Activated CD4-positive, alpha-beta memory T cell treated with anti-CD3 and anti-CD28 coated beads, Interleukin-2, amount 10 ng/mL, durations not matched to agents 7 days and 5 days (primary cell): ENCODE results near the gene UTS2R. TPM values are rescaled to one million over a fixed set of nuclear protein-coding genes. Genes with fewer than 3 reads are reported as not detected.

ENCODE experiments used
- CTCF ChIA-PET: fragments of 350-600 bp; sonication (Branson Sonifier 250); formaldehyde crosslinking; loops from one replicate; lab custom pipeline; 2021; ENCODE audit warnings: antibody characterized with exemption, inconsistent platforms; lab: Charles Lee
- POLR2A ChIA-PET: fragments of 350-600 bp; sonication (Branson Sonifier 250); formaldehyde crosslinking; loops from one replicate; lab custom pipeline; 2021; ENCODE audit warnings: antibody characterized with exemption; lab: Charles Lee
- DNase-seq: peaks from one replicate; pipeline ENCODE4 v3.0.0-alpha.2; 2020
- H3K27ac Mint-ChIP-seq: one replicate; pipeline ENCODE4 v1.8.0; 2021; ENCODE audit warnings: mild to moderate bottlenecking, mixed read lengths
- H3K27me3 Mint-ChIP-seq: one replicate; pipeline ENCODE4 v1.8.0; 2021; ENCODE audit warnings: mixed read lengths
- H3K36me3 Mint-ChIP-seq: one replicate; pipeline ENCODE4 v1.8.0; 2021; ENCODE audit warnings: low read depth, mixed read lengths
- H3K4me1 Mint-ChIP-seq: one replicate; pipeline ENCODE4 v1.8.0; 2021; ENCODE audit warnings: mixed read lengths
- H3K4me3 Mint-ChIP-seq: one replicate; pipeline ENCODE4 v1.8.0; 2021; ENCODE audit warnings: mild to moderate bottlenecking, mixed read lengths
- H3K9me3 Mint-ChIP-seq: one replicate; pipeline ENCODE4 v1.8.0; 2021; ENCODE audit warnings: mixed read lengths
- total RNA-seq, 2 experiments: library from RNA; stranded (reverse); gene quantifications; one replicate each; pipeline ENCODE4 v1.2.3, GENCODE V29; 2021

The UTS2R gene
- total RNA-seq, 2 experiments from 2014 or later: not detected

DNA sequence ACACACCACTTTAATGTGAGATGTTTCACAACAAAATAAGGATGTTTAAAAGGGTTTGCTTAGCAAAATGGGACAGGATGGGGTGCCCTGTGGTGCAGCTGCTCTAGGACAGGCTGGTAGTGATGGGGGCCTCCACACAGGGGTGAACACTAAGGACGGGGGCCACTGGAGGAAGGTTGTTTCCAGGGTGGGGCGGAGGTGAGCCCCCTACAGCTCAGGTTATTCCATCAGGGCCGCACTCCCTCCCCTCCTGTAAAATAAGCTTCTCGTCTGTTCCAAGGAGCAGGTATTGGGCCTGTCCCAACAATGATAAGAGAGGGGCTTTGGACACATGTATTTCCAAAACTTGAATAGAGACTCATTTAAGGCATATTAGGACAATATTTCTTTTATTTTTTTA is 44.7 kb downstream of the UTS2R start:
- H3K27me3 Mint-ChIP-seq: no peaks in the 10 kb centered on the region
- POLR2A ChIA-PET: interaction anchor here (0.6 to 5.1 kb wide), 3 partner anchors 33 to 81 kb away, joined by 3 to 31 read pairs (median 8); partner anchors contain the start of gene NARF
- H3K36me3 Mint-ChIP-seq: peaks cover 25% of the 10 kb centered on the region
- H3K4me1 Mint-ChIP-seq: peaks cover 30% of the 10 kb centered on the region
- H3K9me3 Mint-ChIP-seq: no peaks in the 10 kb centered on the region
- no peak overlapping the region for H3K4me3 Mint-ChIP-seq
- no peak overlapping the region for H3K27ac Mint-ChIP-seq
- CTCF ChIA-PET: interaction anchor here (1.5 to 2.0 kb wide), 2 partner anchors 33 to 181 kb away, joined by 7 read pairs; no protein-coding TSS in a partner anchor
- DNase-seq: no peak

DNA sequence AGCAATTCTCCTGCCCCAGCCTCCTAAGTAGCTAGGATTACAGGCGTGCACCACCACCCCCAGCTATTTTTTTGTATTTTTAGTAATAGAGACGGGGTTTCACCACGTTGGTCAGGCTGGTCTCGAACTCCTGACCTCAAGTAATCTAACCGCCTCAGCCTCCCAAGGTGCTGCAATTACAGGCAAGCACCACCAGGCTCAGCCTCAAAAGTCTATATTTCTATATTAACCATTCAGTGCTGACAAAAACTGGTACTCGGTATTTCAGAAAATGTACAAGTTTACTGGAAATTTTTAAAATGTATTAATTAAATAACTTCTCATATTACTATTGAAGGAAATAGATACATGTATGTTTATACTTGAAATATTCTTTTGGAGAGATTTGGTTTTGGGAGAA is 45.2 kb downstream of the UTS2R start:
- H3K9me3 Mint-ChIP-seq: no peaks in the 10 kb centered on the region
- no peak for DNase-seq
- CTCF ChIA-PET: interaction anchor here (0.6 to 2.0 kb wide), 5 partner anchors 32 to 181 kb away, joined by 3 to 7 read pairs (median 3); partner anchors contain the start of gene FOXK2

GRCh38 chr17:82418001-82418986 is 46.7 kb downstream of the UTS2R start, which contains the start of the genes HEXD and OGFOD3:
HEXD (plus strand) TSS chr17:82418347; CDS start chr17:82419800, 1,453 bp downstream.
OGFOD3 (minus strand) TSS chr17:82418586; CDS start chr17:82418485, 101 bp downstream.
- DNase-seq: peak; percentile 87
- POLR2A ChIA-PET: interaction anchor here (0.6 to 5.1 kb wide), 17 partner anchors 9 to 190 kb away, joined by 3 to 31 read pairs (median 4); partner anchors contain the start of genes CSNK1D, FOXK2, NARF and SECTM1

More for the DNA sequence above, 45.2 kb downstream of the UTS2R start:
- peaks cover 30% of the 10 kb centered on the region for H3K36me3 Mint-ChIP-seq
- POLR2A ChIA-PET: interaction anchor here (0.6 to 5.1 kb wide), 4 partner anchors 33 to 81 kb away, joined by 3 to 31 read pairs (median 6); partner anchors contain the start of gene NARF
- H3K4me3 Mint-ChIP-seq: no peak overlapping the region
- H3K27ac Mint-ChIP-seq: no peak overlapping the region
- no peaks in the 10 kb centered on the region for H3K27me3 Mint-ChIP-seq
- peaks cover 32% of the 10 kb centered on the region for H3K4me1 Mint-ChIP-seq

DNA sequence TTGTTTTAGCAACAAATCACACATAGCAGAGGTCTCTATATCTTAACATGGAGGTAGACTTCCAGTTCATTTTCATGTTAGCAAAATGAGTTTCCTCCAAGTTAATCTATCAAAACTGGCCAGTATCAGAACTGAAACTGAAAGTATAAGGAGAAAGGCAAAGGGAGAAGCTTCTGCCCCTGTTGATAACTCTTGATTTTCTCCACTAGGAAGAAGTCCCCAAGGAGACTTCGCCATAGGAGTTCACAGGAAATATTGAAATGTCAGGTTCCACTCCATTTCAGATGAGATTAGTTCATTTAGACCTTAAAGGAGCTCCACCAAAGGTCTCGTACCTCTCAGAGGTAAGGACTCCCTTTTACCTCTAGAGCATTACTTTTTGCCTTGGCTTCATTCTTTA is 48.0 kb downstream of the UTS2R start:
- POLR2A ChIA-PET: interaction anchor here (0.8 to 5.1 kb wide), 15 partner anchors 10 to 146 kb away, joined by 3 to 31 read pairs (median 4); partner anchors contain the start of genes CSNK1D, FOXK2, NARF and SECTM1
- Mint-ChIP-seq H3K4me3 (peak overlapping the region; percentile 79), H3K4me1 (peaks cover 32% of the 10 kb centered on the region), H3K9me3 (no peaks in the 10 kb centered on the region), H3K27me3 (no peaks in the 10 kb centered on the region), H3K36me3 (peaks cover 36% of the 10 kb centered on the region), H3K27ac (peak overlapping the region; percentile 85)
- CTCF ChIA-PET: interaction anchor here (0.5 to 2.1 kb wide), 10 partner anchors 8 to 1659 kb away, joined by 3 to 7 read pairs (median 4); no protein-coding TSS in a partner anchor
- no peak for DNase-seq

More at GRCh38 chr17:82418001-82418986, 46.7 kb downstream of the UTS2R start, which contains the start of the genes HEXD and OGFOD3:
- peaks cover 37% of the 10 kb centered on the region for H3K36me3 Mint-ChIP-seq
- H3K4me3 Mint-ChIP-seq: peak within 1 kb of the TSS; percentile 79
- no peaks in the 10 kb centered on the region for H3K27me3 Mint-ChIP-seq
- peaks cover 31% of the 10 kb centered on the region for H3K4me1 Mint-ChIP-seq
- peak within 1 kb of the TSS; percentile 85 for H3K27ac Mint-ChIP-seq
- CTCF ChIA-PET: interaction anchor here (0.6 to 2.1 kb wide), 11 partner anchors 10 to 450 kb away, joined by 3 to 7 read pairs (median 4); no protein-coding TSS in a partner anchor
- H3K9me3 Mint-ChIP-seq: no peaks in the 10 kb centered on the region

DNA sequence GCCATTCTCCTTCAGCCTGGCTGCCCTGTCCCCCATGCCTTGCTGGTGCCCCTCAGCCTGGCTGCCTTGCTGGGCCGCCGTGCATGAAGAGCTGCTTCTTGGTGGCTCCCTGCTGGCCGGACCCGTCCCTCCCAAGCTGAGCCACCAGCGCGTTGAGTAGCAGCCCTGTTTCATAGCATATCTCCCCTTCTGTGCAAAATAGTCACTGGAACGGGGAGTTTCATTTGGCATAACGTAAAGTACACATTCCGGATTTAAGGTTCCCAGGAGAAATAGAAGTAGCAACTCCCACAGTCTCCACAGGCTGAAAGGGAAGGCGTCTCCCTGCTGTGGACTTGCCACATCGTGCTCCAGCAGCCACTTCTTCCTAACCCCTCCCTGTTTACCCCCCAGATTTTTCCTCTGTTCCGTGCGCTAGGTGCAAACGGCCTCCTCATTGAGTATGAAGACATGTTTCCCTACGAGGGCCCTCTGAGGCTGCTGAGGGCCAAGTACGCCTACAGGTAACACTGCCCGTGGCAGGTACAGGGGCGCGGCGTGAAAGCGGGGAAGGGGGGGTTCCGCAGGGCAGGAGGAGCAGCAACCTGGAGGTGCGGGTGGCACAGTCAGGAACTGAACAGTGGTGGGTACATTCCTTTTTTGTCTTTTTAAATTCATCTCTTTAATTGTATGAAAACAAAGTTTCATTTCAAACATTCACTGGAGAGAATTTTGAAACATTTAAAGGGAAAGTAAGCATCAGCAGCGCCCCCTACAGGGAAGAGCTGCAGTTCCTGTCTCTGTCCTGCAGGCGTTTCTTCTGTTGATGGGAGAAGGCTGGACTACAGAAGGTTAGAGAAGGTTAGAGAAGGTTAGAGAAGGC is 52.7 kb downstream of the UTS2R start:
- H3K4me3 Mint-ChIP-seq: no peak overlapping the region
- ChIA-PET POLR2A (no interaction called here), CTCF (interaction anchor here (1.0 to 2.6 kb wide), 4 partner anchors 10 to 27 kb away, joined by 3 to 7 read pairs (median 6); no protein-coding TSS in a partner anchor)
- no peak overlapping the region for H3K27ac Mint-ChIP-seq
- peak; percentile 72 for DNase-seq
- H3K27me3 Mint-ChIP-seq: no peaks in the 10 kb centered on the region
- H3K36me3 Mint-ChIP-seq: peaks cover 55% of the 10 kb centered on the region
- H3K9me3 Mint-ChIP-seq: no peaks in the 10 kb centered on the region
- peaks cover 34% of the 10 kb centered on the region for H3K4me1 Mint-ChIP-seq

GRCh38 chr17:82424863-82425159 is 53.2 kb downstream of the UTS2R start:
- CTCF ChIA-PET: interaction anchor here (1.0 to 2.6 kb wide), 4 partner anchors 10 to 27 kb away, joined by 3 to 7 read pairs (median 6); no protein-coding TSS in a partner anchor
- H3K36me3 Mint-ChIP-seq: peaks cover 55% of the 10 kb centered on the region

More at GRCh38 chr17:82424863-82425159, 53.2 kb downstream of the UTS2R start:
- no peak for DNase-seq
- H3K27me3 Mint-ChIP-seq: no peaks in the 10 kb centered on the region
- H3K4me1 Mint-ChIP-seq: peaks cover 36% of the 10 kb centered on the region
- H3K9me3 Mint-ChIP-seq: no peaks in the 10 kb centered on the region
- H3K27ac Mint-ChIP-seq: no peak overlapping the region
- H3K4me3 Mint-ChIP-seq: no peak overlapping the region
- POLR2A ChIA-PET: no interaction called here

Other genes starting within 250 kb of the UTS2R start
- gene CCDC57, start 158.9 kb upstream of the UTS2R start, total RNA-seq: 10 to 100 TPM; 49.8 to 54.9 TPM
- 100 to 1,000 TPM; 206 to 210 TPM for gene SLC16A3, start 142.7 kb upstream of the UTS2R start, total RNA-seq
- 100 to 1,000 TPM; 116 TPM for gene CSNK1D, start 98.1 kb upstream of the UTS2R start, total RNA-seq
- 100 to 1,000 TPM; 138 to 140 TPM for gene CD7, start 54.2 kb upstream of the UTS2R start, total RNA-seq
- 10 to 100 TPM; 18.3 to 18.5 TPM for gene SECTM1, start 38.0 kb upstream of the UTS2R start, total RNA-seq
- gene TEX19, start 12.5 kb upstream of the UTS2R start, total RNA-seq: not detected
- 10 to 100 TPM; 58.3 to 60.6 TPM for gene HEXD, start 46.6 kb downstream of the UTS2R start, total RNA-seq
- 10 to 100 TPM; 26.7 to 29.4 TPM for gene OGFOD3, start 46.8 kb downstream of the UTS2R start, total RNA-seq
- 100 to 1,000 TPM; 308 to 313 TPM for gene CYBC1, start 79.0 kb downstream of the UTS2R start, total RNA-seq
- 100 to 1,000 TPM; 150 to 153 TPM for gene NARF, start 87.0 kb downstream of the UTS2R start, total RNA-seq
- gene FOXK2, start 148.0 kb downstream of the UTS2R start, total RNA-seq: 10 to 100 TPM; 53.3 to 68.2 TPM